Left renal pelvis (tissue), 4 donors: ENCODE results near the gene DCBLD2. TPM values are rescaled to one million over a fixed set of nuclear protein-coding genes. Genes with fewer than 3 reads are reported as not detected.

Experiments
- DNase-seq, 4 donors: peaks; one replicate each; pipeline ENCODE4 v3.0.0-alpha.2; 2013; ENCODE audit warnings: low read depth in 4 of 4, low spot score in 3 of 4
- polyA plus RNA-seq, 4 donors: library from polyadenylated mRNA; unstranded; fragments of 120-200 nt; gene quantifications; one replicate each; pipeline ENCODE4 v1.2.1, GENCODE V29; 2013; ENCODE audit not compliant: insufficient read length in 4 of 4

DCBLD2 gene
- polyA plus RNA-seq, 4 donors: 50.4 to 58.3 (median 56.2) TPM

- peak in 1 of 4 donors; percentile 46 for DNase-seq
Measured at GRCh38 chr3:98800401-98800800, 101.1 kb downstream of the DCBLD2 start.

- no peak for DNase-seq
Measured at GRCh38 chr3:98799479-98799878, 102.0 kb downstream of the DCBLD2 start.

DNA sequence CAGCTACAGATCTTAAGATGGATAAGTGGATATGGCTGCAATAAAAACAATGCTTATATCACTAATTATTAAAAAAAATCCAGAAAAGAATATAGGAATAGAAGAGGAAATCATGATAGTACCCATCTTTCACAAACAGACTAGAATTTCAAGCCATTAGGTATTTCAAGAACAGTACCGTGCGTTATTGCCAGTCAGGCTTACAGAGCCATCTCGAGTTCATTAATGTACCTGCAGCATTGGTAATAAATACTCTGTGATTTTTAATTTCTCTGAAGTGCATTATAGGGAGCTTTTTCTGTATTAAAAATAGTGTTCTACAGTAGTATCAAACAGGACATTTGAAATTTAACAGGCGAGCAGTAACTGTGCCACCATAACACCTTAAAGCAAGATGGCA lies 102.7 kb downstream of the DCBLD2 start:
- no peak for DNase-seq

DNA sequence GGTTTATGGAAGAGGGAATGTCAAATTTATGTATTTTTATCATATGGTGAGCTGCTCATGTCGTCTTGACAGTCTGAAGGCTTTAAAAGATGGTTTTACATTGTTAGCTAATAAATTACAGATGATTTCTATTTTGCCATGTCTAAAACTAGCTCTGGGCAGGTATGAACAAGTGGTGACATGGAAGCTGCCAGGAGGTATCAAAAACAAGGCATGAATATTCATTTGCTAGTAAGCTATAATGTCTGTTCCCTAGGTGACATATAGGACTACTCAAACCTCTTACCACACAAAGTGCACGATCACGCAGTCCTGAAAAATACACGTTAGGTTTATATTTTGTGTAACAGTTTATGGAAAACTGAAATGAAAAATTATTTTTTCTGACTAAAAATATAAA lies 103.6 kb downstream of the DCBLD2 start:
- DNase-seq: no peak

GRCh38 chr3:98796334-98796733 lies 105.2 kb downstream of the DCBLD2 start:
- no peak for DNase-seq

GRCh38 chr3:98793971-98794370 lies 107.5 kb downstream of the DCBLD2 start:
- no peak for DNase-seq

- DNase-seq: no peak
Measured at GRCh38 chr3:98791341-98792325, 109.9 kb downstream of the DCBLD2 start.

- no peak for DNase-seq
Measured at GRCh38 chr3:98788651-98789050, 112.8 kb downstream of the DCBLD2 start.

DNA sequence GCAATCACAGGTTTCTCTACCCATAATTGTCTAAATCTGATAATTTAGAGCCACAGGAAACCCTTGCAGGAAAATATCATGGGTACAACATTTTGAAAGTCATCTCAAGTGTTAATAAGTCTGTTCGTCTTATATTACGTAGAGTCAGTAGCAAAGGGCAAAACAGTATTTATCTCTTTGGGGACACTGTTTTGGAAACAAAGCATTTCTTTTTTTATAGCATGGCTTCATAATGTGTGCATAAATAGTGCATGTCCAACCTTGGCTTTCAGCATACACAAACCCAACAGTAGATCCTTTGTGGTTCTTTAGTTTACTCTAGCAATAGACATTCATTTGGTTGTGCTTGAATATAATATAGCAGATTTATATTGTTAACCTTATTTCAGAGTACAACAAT lies 114.3 kb downstream of the DCBLD2 start:
- no peak for DNase-seq

DNA sequence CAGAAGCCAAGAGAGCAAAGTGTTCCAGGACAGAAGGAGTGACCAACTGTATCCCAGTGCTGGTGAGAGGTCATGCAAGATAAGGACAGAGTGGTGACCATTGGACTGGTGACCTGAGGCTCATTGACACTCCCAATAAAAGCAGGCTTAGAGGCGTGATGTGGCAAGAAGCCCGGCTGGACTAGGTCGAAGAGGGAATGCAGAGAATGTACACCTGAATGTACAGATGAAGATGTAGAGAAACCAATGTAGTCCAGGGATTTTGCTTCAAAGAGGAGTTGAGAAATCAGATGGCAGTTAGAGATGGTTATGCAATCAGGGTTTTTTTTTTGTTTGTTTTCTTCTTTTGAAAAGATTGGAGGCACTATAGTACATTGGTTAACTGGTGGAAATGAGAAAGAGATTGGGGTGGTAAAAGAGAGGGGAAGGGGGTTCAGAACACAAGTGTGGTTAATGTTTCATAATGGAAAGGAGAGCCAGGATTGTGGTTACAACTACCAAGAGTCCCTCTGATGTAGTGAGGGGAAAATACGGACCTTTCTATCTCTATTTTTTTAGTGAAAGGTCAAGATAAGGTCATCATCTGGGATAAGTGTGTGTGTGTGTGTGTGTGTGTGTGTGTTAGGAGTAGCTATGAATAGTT lies 115.0 kb downstream of the DCBLD2 start:
- no peak for DNase-seq

- no peak for DNase-seq
Measured at GRCh38 chr3:98784666-98785600, 116.6 kb downstream of the DCBLD2 start.

- no peak for DNase-seq
Measured at GRCh38 chr3:98784042-98784441, 117.5 kb downstream of the DCBLD2 start.

GRCh38 chr3:98782824-98783500 lies 118.5 kb downstream of the DCBLD2 start:
- no peak for DNase-seq

GRCh38 chr3:98780343-98780742 lies 121.2 kb downstream of the DCBLD2 start:
- DNase-seq: no peak

- no peak for DNase-seq
Measured at GRCh38 chr3:98779541-98780335, 121.8 kb downstream of the DCBLD2 start.

DNA sequence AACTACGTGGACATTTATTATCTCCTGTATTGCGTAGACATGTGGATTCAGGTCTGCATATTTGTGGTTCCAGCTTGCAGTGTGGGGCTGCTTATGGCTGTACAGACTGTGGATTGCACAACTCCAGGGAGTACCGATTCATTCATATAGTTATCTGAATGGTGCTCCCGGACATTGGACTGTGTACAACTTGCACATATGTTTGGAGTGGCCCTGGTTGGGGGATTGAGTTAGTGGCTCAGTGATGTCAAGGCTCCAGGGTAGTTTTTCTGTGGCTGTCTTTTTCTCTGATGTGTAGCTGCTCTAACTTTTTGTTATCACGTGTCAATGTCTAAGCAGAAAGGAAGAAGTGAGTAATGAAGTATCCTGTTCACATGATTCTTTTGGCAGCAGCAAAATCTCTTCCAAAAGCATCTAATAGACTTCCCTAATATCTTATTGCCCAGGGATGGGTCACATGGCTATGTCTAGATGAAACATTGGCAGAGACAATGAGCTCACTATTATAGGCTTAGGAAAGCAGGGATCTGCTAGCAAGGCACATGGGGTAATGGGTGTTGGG lies 122.6 kb downstream of the DCBLD2 start:
- no peak for DNase-seq

GRCh38 chr3:98778383-98778782 lies 123.1 kb downstream of the DCBLD2 start:
- no peak for DNase-seq

GRCh38 chr3:98777801-98778220 lies 123.7 kb downstream of the DCBLD2 start:
- DNase-seq: no peak

DNA sequence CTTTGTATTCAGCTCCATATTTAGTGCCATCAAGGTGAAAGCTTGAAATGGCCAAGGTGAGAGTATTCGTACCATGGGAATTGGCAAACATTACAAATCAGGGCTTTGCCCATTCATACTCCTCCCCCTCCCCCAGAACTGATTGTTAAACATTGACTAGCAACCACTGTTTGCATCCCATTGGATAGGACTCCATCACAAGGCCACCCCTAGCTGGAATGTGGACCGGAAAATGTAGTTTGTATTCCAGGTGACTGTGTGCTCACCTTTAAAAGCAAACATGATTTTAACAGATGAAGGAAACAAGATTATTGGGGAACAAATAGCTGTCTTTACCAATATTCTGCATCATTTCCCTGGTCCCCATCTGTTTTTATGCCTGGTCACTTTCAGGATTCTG lies 124.2 kb downstream of the DCBLD2 start:
- no peak for DNase-seq
